GM18867 (cell line): ENCODE measurements around the gene CSNK2A2.

Experiments
- ATAC-seq: cut with Tn5 transposase; IDR thresholded peaks from one replicate; pipeline ENCODE4 v1.9.1; 2021; ENCODE audit warnings: mild to moderate bottlenecking, moderate library complexity; ENCODE audit not compliant: unreplicated experiment

The CSNK2A2 gene

GRCh38 chr16:58116081-58116480, 81.8 kb downstream of the CSNK2A2 start:
- ATAC-seq: no peak

- ATAC-seq: no peak
Measured at GRCh38 chr16:58114827-58115825, 82.8 kb downstream of the CSNK2A2 start.

GRCh38 chr16:58111302-58111627, 86.6 kb downstream of the CSNK2A2 start:
- no peak for ATAC-seq

- ATAC-seq: no peak
Measured at GRCh38 chr16:58110571-58111301, 87.2 kb downstream of the CSNK2A2 start.

GRCh38 chr16:58109881-58110280, 88.0 kb downstream of the CSNK2A2 start:
- no peak for ATAC-seq

GRCh38 chr16:58109330-58109729, 88.6 kb downstream of the CSNK2A2 start:
- no peak for ATAC-seq
